Duodenal mucosa (tissue), 2 donors: Measurements from ENCODE around the gene PIK3C2G.

Experiments used
- H3K27ac ChIP-seq: one replicate; pipeline ENCODE4 v1.7.0; 2013; ENCODE audit warnings: low read depth, low read length
- H3K27me3 ChIP-seq, 2 donors: one replicate each; pipeline ENCODE4 v1.7.0; 2013; ENCODE audit warnings: low read length in 2 of 2, control low read depth in 1 of 2; ENCODE audit not compliant: insufficient read depth in 2 of 2, control insufficient read depth in 1 of 2
- H3K36me3 ChIP-seq, 2 donors: one replicate each; pipeline ENCODE4 v1.7.0; 2013; ENCODE audit warnings: low read length in 2 of 2, control low read depth in 1 of 2; ENCODE audit not compliant: insufficient read depth in 2 of 2, control insufficient read depth in 1 of 2
- H3K4me1 ChIP-seq, 2 donors: one replicate each; pipeline ENCODE4 v1.7.0; 2013; ENCODE audit warnings: low read length in 2 of 2, control low read depth in 1 of 2; ENCODE audit not compliant: insufficient read depth in 2 of 2, control insufficient read depth in 1 of 2
- H3K4me3 ChIP-seq, 2 donors: one replicate each; pipeline ENCODE4 v1.7.0; 2013; ENCODE audit warnings: low read length in 2 of 2, low read depth in 1 of 2
- H3K9ac ChIP-seq, 2 donors: one replicate each; pipeline ENCODE4 v1.7.0; 2013; ENCODE audit warnings: low read length in 2 of 2, low read depth in 1 of 2
- H3K9me3 ChIP-seq, 2 donors: one replicate each; pipeline ENCODE4 v1.7.0; 2013; ENCODE audit warnings: low read length in 2 of 2, control low read depth in 1 of 2; ENCODE audit not compliant: control insufficient read depth in 1 of 2

The PIK3C2G gene

GRCh38 chr12:18358930-18359329 is 97.6 kb downstream of the PIK3C2G start:
- H3K4me1 ChIP-seq: no peaks in the 10 kb centered on the region
- H3K36me3 ChIP-seq: no peaks in the 10 kb centered on the region
- no peak overlapping the region for H3K4me3 ChIP-seq
- no peak overlapping the region for H3K27ac ChIP-seq
- no peak overlapping the region for H3K9ac ChIP-seq
- no peaks in the 10 kb centered on the region for H3K27me3 ChIP-seq
- H3K9me3 ChIP-seq: no peaks in the 10 kb centered on the region

DNA sequence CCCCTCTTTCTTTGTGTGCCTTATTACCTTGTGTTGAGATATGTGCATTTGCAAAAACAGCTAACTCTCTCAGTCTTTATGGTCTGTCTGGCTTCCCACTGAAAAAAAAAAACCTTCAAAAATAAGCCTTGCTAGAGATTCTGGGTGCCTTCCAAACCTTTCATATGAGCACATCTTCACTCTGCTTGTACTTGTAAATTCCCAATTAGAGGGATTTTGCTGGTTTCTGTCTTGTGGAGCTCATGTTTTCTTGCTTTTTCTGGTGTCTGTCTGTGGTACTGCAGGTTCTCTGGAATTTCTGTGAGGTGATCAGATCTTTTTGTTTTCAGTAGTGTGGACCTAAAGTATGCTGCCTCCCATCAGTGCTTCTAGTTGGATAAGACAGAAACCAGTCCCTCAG is 100.1 kb downstream of the PIK3C2G start:
- H3K4me3 ChIP-seq: no peak overlapping the region
- no peaks in the 10 kb centered on the region for H3K36me3 ChIP-seq
- H3K9ac ChIP-seq: no peak overlapping the region
- H3K27me3 ChIP-seq: no peaks in the 10 kb centered on the region
- no peaks in the 10 kb centered on the region for H3K9me3 ChIP-seq
- no peak overlapping the region for H3K27ac ChIP-seq
- no peaks in the 10 kb centered on the region for H3K4me1 ChIP-seq

DNA sequence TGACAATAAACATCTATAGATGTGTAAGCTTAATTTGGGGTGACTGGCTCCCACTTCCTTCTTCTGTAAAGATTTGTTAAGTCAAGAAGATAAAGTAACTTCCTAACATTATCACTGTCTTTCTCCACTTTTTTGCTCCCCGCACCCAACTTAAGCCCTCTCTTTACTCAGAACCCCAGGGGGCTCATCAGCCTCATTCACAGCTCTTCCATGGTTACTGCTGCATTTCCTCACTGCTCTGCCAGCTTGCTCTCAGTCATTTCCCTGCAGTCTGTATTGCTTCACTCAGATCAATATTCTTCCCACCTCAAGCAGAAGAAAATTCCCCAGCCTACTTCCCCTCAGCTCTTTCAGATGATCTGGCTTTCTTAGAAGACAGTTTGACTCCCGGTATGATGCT is 102.0 kb downstream of the PIK3C2G start:
- Histone ChIP-seq H3K4me1 (no peaks in the 10 kb centered on the region), H3K9me3 (no peaks in the 10 kb centered on the region), H3K9ac (no peak overlapping the region), H3K27ac (no peak overlapping the region), H3K27me3 (no peaks in the 10 kb centered on the region), H3K36me3 (no peaks in the 10 kb centered on the region), H3K4me3 (no peak overlapping the region)

DNA sequence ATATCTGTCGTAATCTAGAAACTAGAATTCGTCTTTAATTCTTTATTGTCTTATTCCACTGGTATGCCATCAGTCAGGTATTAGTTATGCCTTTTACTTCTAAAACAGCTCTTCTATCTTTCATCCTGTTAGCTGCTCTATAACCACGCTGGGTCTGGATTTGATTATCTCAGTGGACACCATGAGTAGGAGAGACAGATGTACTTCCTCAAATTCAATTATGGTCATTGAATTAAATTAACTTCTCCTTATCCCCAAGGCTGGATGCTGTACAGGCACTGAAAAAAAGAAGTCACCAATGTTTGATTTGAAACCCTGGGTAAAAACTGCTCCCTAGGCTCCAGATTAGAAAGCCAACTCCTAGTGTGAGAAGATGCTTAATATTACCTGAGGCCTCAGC is 107.3 kb downstream of the PIK3C2G start:
- no peak overlapping the region for H3K27ac ChIP-seq
- H3K27me3 ChIP-seq: no peaks in the 10 kb centered on the region
- H3K9ac ChIP-seq: no peak overlapping the region
- no peaks in the 10 kb centered on the region for H3K4me1 ChIP-seq
- H3K9me3 ChIP-seq: no peaks in the 10 kb centered on the region
- no peaks in the 10 kb centered on the region for H3K36me3 ChIP-seq
- H3K4me3 ChIP-seq: no peak overlapping the region

DNA sequence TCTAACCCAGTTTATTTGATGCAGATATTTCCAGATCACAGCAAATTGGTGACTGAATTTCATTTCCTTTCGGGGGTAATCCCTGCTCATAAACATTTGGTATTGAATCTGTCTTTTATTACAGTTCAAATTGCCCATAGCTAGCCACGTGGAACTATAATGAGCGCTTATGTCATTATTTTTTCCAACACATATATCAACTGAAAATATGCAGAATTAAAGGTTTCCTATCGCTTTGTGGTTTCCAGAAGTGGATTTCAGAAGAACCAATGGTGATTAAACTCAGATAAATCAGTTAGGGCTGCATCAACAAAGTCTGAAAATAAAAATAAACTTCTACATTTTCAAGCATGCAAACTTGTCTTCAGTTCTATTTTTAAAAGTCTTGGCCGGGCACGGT is 111.9 kb downstream of the PIK3C2G start:
- Histone ChIP-seq H3K27me3 (no peaks in the 10 kb centered on the region), H3K4me3 (no peak overlapping the region), H3K9me3 (peaks cover 0 to 8% of the 10 kb centered on the region in 2 donors), H3K9ac (no peak overlapping the region), H3K4me1 (no peaks in the 10 kb centered on the region), H3K36me3 (no peaks in the 10 kb centered on the region), H3K27ac (no peak overlapping the region)

DNA sequence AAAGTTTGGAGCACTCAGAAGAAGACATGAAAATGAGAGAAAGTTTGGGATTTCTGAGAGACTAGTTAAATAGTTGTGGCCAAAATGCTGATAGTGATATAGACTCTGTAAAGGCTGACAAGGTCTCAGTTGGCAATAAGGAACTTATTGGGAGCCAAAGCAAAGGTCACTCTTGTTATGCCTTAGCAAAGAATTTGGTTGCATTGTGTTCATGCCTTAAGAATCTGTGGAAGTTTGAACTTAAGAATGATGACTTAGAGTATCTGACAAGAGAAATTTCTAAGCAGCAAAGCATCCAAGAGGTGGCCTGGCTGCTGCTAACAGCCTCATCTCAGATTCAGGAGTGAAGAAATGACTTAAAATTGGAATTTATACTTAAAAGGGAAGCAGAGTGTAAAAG is 113.8 kb downstream of the PIK3C2G start:
- H3K27me3 ChIP-seq: no peaks in the 10 kb centered on the region
- H3K27ac ChIP-seq: no peak overlapping the region
- H3K9me3 ChIP-seq: peaks cover 0 to 8% of the 10 kb centered on the region in 2 donors
- H3K36me3 ChIP-seq: no peaks in the 10 kb centered on the region
- H3K4me3 ChIP-seq: no peak overlapping the region
- no peak overlapping the region for H3K9ac ChIP-seq
- no peaks in the 10 kb centered on the region for H3K4me1 ChIP-seq

DNA sequence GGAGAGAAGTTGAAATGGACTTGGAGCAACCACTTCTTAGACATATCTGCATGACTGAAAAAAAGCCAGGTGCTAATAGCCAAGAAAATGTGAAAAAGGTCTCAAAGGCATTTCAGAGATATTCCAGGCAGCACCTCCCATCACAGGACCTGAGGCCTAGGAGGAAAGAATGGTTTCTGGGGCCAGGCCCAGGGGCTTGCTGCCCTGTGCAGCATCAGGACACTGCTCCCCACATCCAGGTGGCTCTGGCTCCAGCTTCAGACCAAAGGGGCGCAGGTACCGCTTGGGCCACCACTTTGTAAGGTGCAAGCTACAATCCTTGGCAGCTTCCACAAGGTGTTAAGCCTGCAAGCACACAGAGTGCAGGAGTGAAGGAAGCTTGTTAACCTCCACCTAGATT is 114.3 kb downstream of the PIK3C2G start:
- Histone ChIP-seq H3K9me3 (peaks cover 0 to 8% of the 10 kb centered on the region in 2 donors), H3K4me1 (no peaks in the 10 kb centered on the region), H3K36me3 (no peaks in the 10 kb centered on the region), H3K9ac (no peak overlapping the region), H3K27me3 (no peaks in the 10 kb centered on the region), H3K27ac (no peak overlapping the region), H3K4me3 (no peak overlapping the region)

DNA sequence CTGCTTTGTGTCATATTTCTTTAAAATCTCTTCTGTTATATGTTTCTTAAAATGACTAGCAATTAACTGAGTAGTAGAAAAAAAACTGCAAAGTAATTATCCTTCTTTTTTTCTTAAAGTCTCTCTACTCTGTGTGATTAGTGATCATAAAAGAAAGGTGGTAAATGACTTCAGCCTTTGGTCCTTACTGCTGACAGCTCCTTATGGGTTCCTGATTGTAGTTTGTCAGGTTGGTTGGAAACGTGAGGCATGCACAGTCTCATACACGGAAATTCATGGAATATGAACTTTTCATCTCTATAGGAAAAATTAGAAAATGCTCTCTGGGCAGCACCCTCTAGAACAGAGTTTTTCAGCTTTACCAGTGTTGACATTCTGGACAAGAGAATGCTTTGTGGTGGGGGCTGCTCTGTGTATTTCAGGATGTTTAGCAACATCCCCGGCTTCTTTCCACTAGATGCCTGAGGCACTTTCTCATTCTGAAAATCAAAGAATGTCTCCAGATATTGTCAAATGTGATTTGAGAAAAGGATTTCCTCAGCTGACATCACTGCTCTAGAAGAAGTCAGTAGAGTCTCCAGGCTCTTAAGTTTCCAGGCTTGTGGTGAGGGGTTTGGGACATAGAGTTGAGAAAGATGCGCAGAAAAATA is 121.0 kb downstream of the PIK3C2G start:
- no peak overlapping the region for H3K9ac ChIP-seq
- H3K4me1 ChIP-seq: peaks cover 0 to 16% of the 10 kb centered on the region in 2 donors
- H3K9me3 ChIP-seq: no peaks in the 10 kb centered on the region
- no peak overlapping the region for H3K4me3 ChIP-seq
- H3K27me3 ChIP-seq: no peaks in the 10 kb centered on the region
- H3K36me3 ChIP-seq: no peaks in the 10 kb centered on the region
- no peak overlapping the region for H3K27ac ChIP-seq

DNA sequence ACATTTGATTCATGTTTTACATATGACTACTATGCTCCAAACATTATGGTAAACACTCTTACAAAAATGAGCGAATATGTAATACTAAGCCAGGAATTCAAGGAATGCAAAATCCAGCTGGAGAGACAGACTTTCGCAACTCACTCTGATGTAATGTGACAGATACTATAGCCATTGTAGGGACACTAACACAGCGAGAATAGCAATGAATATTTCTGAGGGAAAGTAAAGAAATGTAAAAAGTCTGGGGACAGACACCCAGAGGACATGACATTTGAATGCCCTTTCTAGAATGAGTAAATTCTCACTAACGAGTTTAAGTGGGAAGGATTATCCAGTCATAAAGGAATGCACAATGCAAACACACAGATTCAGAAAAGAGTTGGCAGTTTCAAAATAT is 121.9 kb downstream of the PIK3C2G start:
- Histone ChIP-seq H3K9ac (no peak overlapping the region), H3K4me1 (peaks cover 0 to 16% of the 10 kb centered on the region in 2 donors), H3K27ac (no peak overlapping the region), H3K36me3 (no peaks in the 10 kb centered on the region), H3K4me3 (no peak overlapping the region), H3K9me3 (no peaks in the 10 kb centered on the region), H3K27me3 (no peaks in the 10 kb centered on the region)

DNA sequence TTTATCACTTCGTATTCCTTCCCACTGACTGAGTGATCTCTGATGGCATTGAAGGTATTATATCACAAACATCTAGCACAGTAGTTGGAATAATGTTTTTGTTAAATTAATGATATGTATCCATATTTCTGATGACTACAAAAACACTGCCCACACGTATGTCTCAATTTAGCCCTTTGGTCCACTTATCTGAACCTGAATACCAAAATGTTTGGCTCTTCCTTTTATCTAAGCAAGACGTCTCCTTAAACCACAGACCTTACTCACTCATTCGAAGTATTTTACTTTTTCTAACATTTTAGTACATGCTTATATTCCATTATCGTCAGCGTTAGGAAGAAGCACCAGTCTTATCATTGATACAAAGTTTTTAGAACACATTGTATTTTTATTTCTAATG is 126.4 kb downstream of the PIK3C2G start:
- no peaks in the 10 kb centered on the region for H3K9me3 ChIP-seq
- no peak overlapping the region for H3K9ac ChIP-seq
- H3K4me3 ChIP-seq: no peak overlapping the region
- no peak overlapping the region for H3K27ac ChIP-seq
- no peaks in the 10 kb centered on the region for H3K36me3 ChIP-seq
- H3K4me1 ChIP-seq: peaks cover 0 to 4% of the 10 kb centered on the region in 2 donors
- H3K27me3 ChIP-seq: no peaks in the 10 kb centered on the region

- Histone ChIP-seq H3K9me3 (no peaks in the 10 kb centered on the region), H3K27me3 (no peaks in the 10 kb centered on the region), H3K36me3 (no peaks in the 10 kb centered on the region), H3K4me3 (no peak overlapping the region), H3K4me1 (no peaks in the 10 kb centered on the region), H3K9ac (no peak overlapping the region), H3K27ac (no peak overlapping the region)
These were observed 128.5 kb downstream of the PIK3C2G start for GRCh38 chr12:18389820-18390219.
